GM12892 (cell line): ENCODE data around the gene SUGT1.
"Not testable (repeated sequence)": the region's sequence is repeated elsewhere in the genome, so short reads cannot be mapped to it uniquely, and the experiment has no call there.

Experiments used
- POLR2A ChIP-seq: IDR thresholded peaks from 2 replicates; pipeline ENCODE4 v1.6.1; 2011; ENCODE audit warnings: low read depth, low read length, control low read depth
- POLR2AphosphoS5 ChIP-seq: IDR thresholded peaks from 2 replicates; pipeline ENCODE4 v1.6.1; 2011; ENCODE audit warnings: low read depth, low read length, control low read depth

GRCh38 chr13:52606126-52606525, 46.5 kb upstream of the SUGT1 start:
- not testable (repeated sequence) for TF ChIP-seq POLR2A, POLR2AphosphoS5
